Measurements from ENCODE around the gene RAB15. TPM values are rescaled to one million over a fixed set of nuclear protein-coding genes. Genes with fewer than 3 reads are reported as not detected.

The RAB15 gene
- total and polyA plus RNA-seq, 9 of the 15 experiments (the other 6 are each of a cell fraction or from before 2014, with no cell fraction given), result 0.09 to 0.30 (median 0.16) TPM; not detected in 2

DNA sequence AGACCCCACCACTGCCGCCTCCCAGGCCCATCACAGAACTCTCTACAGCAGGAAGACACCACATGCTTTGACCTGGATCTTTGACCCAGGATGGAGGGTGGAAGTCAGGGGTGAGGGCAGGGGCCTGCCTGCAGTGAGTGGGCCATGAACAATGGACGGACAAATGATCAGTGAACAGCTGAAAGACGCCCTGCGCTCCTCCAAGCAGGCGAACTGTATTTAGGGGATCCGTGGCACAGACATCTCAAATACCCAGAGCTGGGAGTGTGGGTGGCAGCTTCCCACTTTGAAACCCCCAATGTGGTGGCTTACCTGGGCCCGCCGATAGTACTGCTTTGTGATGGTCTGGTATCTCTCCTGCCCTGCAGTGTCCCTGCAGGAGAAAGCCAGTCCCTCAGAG is 20.8 kb downstream of the RAB15 start (continued):
- no peak for TF ChIP-seq TEAD2 (tag; IDR thresholded peaks at IDR 0.05)
- no peak for TF ChIP-seq FOXA1 (IDR thresholded peaks at IDR 0.05; ENCODE audit: borderline replicate concordance)
- no peak for TF ChIP-seq ZNF184 (CRISPR knock-in tag; IDR thresholded peaks at IDR 0.05)
- no peak for TF ChIP-seq ZNF232 (CRISPR knock-in tag; IDR thresholded peaks at IDR 0.05)
- no peak for TF ChIP-seq SRSF1 (IDR thresholded peaks at IDR 0.05; ENCODE audit: low read depth, low read length)
- TF ChIP-seq EGR1 (conservative IDR thresholded peaks at IDR 0.05), result no peak
- TF ChIP-seq, protein P1, sequence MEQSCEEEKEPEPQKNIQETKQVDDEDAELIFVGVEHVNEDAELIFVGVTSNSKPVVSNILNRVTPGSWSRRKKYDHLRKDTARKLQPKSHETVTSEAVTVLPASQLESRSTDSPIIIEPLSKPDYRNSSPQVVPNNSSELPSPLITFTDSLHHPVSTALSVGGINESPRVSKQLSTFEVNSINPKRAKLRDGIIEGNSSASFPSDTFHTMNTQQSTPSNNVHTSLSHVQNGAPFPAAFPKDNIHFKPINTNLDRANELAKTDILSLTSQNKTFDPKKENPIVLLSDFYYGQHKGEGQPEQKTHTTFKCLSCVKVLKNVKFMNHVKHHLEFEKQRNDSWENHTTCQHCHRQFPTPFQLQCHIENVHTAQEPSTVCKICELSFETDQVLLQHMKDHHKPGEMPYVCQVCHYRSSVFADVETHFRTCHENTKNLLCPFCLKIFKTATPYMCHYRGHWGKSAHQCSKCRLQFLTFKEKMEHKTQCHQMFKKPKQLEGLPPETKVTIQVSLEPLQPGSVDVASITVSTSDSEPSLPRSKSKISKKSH (CRISPR knock-in tag; IDR thresholded peaks at IDR 0.05), result no peak

DNA sequence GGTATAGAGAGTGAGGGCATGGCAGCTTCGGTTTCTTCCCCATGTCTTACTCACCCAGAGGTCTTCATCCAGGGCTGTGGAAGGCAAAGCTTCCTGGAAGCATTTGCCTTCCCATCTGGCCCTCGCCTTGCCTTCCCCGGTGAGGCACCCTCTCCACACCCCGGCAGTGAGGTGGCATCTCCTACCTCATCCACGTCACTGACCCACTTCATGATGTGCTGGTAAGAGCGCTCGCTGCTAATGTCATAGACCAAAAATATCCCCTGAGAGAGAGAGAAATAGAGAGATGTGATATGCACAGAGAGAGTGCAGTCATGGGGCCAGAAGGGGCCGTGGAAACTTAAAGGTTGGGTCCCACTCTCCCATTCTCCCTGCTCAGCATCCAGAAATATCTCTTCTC is 21.2 kb downstream of the RAB15 start:
- H3K9ac ChIP-seq (ENCODE audit: insufficient read depth in 1 of 2, low read depth in 2 of 2, low read length in 2 of 2), result no peak overlapping the region
- in situ Hi-C loops (cut with MboI) (no loop called here), intact Hi-C loops (cut with micrococcal nuclease) (no loop called here)
- H3K9me1 ChIP-seq (ENCODE audit: control insufficient read depth, insufficient read depth, low read length), result no peaks in the 10 kb centered on the region
- CTCF ChIA-PET (ENCODE audit: low intra/inter-chr PET ratio), result no interaction called here
- 66% methylated on average over 7 of the region's 8 CpGs for WGBS (ENCODE audit: insufficient coverage, low coverage, missing lambda C conversion rate)
- FAIRE-seq, result no peak
- H3K4me2 ChIP-seq (ENCODE audit: insufficient read depth, low read length), result no peak overlapping the region
- no peaks in the 10 kb centered on the region for H3K27me3 ChIP-seq (ENCODE audit: control insufficient read depth in 2 of 2, insufficient read depth in 2 of 2, low read length in 2 of 2)
- no peaks in the 10 kb centered on the region for H3K9me3 ChIP-seq (replicated peaks; ENCODE audit: control insufficient read depth, insufficient read depth, low read depth, low read length)
- H3K4me3 ChIP-seq, result no peak overlapping the region
- H2AFZ ChIP-seq (ENCODE audit: low read depth, low read length), result no peak overlapping the region
- peaks cover 0 to 3% of the 10 kb centered on the region in 2 experiments; a peak in 3 of 5 replicates for H3K4me1 ChIP-seq (replicated peaks in 1 of 2; ENCODE audit: control insufficient read depth in 2 of 2, insufficient read depth in 2 of 2, low read length in 2 of 2)
- no peaks in the 10 kb centered on the region for H4K20me1 ChIP-seq (replicated peaks; ENCODE audit: control insufficient read depth, insufficient read depth, low read length)
- BruUV-seq (replicated peaks), result no TSS peak
- POLR2A ChIA-PET, result interaction anchor here (0.8 to 1.5 kb wide), 2 partner anchors 15 to 398 kb away, joined by 3 read pairs; no protein-coding TSS in a partner anchor
- no peaks in the 10 kb centered on the region for H3K79me2 ChIP-seq (ENCODE audit: control insufficient read depth, insufficient read depth, low read length)
- DNase-seq (ENCODE audit: extremely low read depth in 1 of 4, low spot score in 3 of 4), result no peak
- no peak overlapping the region for H3K27ac ChIP-seq (ENCODE audit: extremely low read depth, low read depth, low read length)
- no peaks in the 10 kb centered on the region for H3K36me3 ChIP-seq (ENCODE audit: control insufficient read depth, insufficient read depth, low read length)
- ATAC-seq, result no peak
- TF ChIP-seq SIX5 (IDR thresholded peaks at IDR 0.05; ENCODE audit: borderline replicate concordance in 1 of 2, insufficient read depth in 1 of 2, low read depth in 1 of 2, low read length in 2 of 2), result no peak
- TF ChIP-seq FOXK1 (CRISPR knock-in tag; IDR thresholded peaks at IDR 0.05; ENCODE audit: borderline replicate concordance), result no peak
- no peak for TF ChIP-seq ADNP (tag; IDR thresholded peaks at IDR 0.05)
- TF ChIP-seq ZNF561 (CRISPR knock-in tag; conservative IDR thresholded peaks at IDR 0.05), result no peak
- TF ChIP-seq SAP30 (IDR thresholded peaks at IDR 0.05; ENCODE audit: borderline replicate concordance, insufficient read depth, low read depth, low read length, poor library complexity, severe bottlenecking), result no peak
- TF ChIP-seq CBX8 (IDR thresholded peaks at IDR 0.05; ENCODE audit: borderline replicate concordance, extremely low read depth, low read depth, low read length, poor library complexity, severe bottlenecking), result no peak
- no peak for TF ChIP-seq SMARCC2 (IDR thresholded peaks at IDR 0.05; ENCODE audit: low read depth)
